HepG2 (cell line): ENCODE data around the gene ETDC. TPM values are rescaled to one million over a fixed set of nuclear protein-coding genes. Genes with fewer than 3 reads are reported as not detected.

Experiments used
- ATAC-seq: fragments of 200-7000 bp; cut with Tn5 transposase; 3 replicates; pipeline ENCODE4 v1.9.1; 2020; ENCODE audit warnings: mild to moderate bottlenecking, moderate library complexity
- BruUV-seq: library from RNA; stranded (reverse); fragments of 400-500 nt; replicated peaks from 2 replicates; lab custom pipeline; 2021; lab: Mats Ljungman, UMichigan
- CTCF ChIA-PET: fragments of 300-600 bp; formaldehyde crosslinking; extraction: SDS; loops from one replicate; lab custom pipeline; 2021; ENCODE audit warnings: low total read pairs, inconsistent platforms, low intra/inter-chr PET ratio; lab: Yijun Ruan, JAX
- POLR2A ChIA-PET: fragments of 350-600 bp; sonication (Branson Sonifier 250); formaldehyde crosslinking; loops from one replicate; lab custom pipeline; 2020; ENCODE audit warnings: antibody characterized with exemption, inconsistent platforms; lab: Yijun Ruan, JAX
- DNase-seq: peaks from one replicate; pipeline ENCODE4 v3.0.0-alpha.2; 2015; ENCODE audit warnings: low spot score
- FAIRE-seq: peaks from 3 replicates; lab custom pipeline; 2011; peaks lifted over from hg19 to GRCh38; lab: Jason Lieb, UNC
- H2AFZ ChIP-seq: one replicate; pipeline ENCODE4 v1.6.1; 2011; ENCODE audit warnings: low read length, inconsistent platforms
- H3K27ac ChIP-seq: fragments of 300-600 bp; 3 replicates; pipeline ENCODE4 v1.8.0; 2011; ENCODE audit warnings: mixed run types, mild to moderate bottlenecking, mixed read lengths, low read length, inconsistent platforms; ENCODE audit not compliant: insufficient read depth; ENCODE audit errors: extremely low read length
- H3K27me3 ChIP-seq, 2 experiments: fragments of 200-600 bp in 1 of 2; 2 replicates in 1 of 2; 3 replicates in 1 of 2; pipeline versions ENCODE4 v1.6.0 to v1.8.0; 2011; ENCODE audit warnings: low read length in 2 of 2, mild to moderate bottlenecking in 2 of 2, moderate library complexity in 2 of 2, inconsistent platforms in 1 of 2; ENCODE audit not compliant: insufficient read depth in 2 of 2, control insufficient read depth in 1 of 2
- H3K36me3 ChIP-seq, 2 experiments: fragments of 200-600 bp in 1 of 2; replicated peaks in 1 of 2; 2 replicates in 1 of 2; 3 replicates in 1 of 2; pipeline versions ENCODE4 v1.5.1 to v1.8.0; 2011; ENCODE audit warnings: low read length in 2 of 2, inconsistent platforms in 1 of 2; ENCODE audit not compliant: insufficient read depth in 2 of 2, control insufficient read depth in 1 of 2
- H3K4me1 ChIP-seq: 2 replicates; pipeline ENCODE4 v1.5.1; 2012; ENCODE audit warnings: low read length, inconsistent platforms; ENCODE audit not compliant: insufficient read depth
- H3K4me2 ChIP-seq: 2 replicates; pipeline ENCODE4 v1.6.0; 2011; ENCODE audit warnings: low read depth, low read length, inconsistent platforms
- H3K4me3 ChIP-seq, 3 experiments: fragments of 200-600 bp in 1 of 3; sonication (generic), shearing (Covaris generic) in 1 of 3; replicated peaks in 1 of 3; 2 replicates each; pipeline ENCODE4 v1.5.1; 2011 to 2016; ENCODE audit warnings: low read length in 3 of 3, inconsistent platforms in 2 of 3, low read depth in 2 of 3, mild to moderate bottlenecking in 2 of 3, control low read depth in 1 of 3, mixed read lengths in 1 of 3; ENCODE audit not compliant: insufficient read depth in 1 of 3
- H3K79me2 ChIP-seq: one replicate; pipeline ENCODE4 v1.6.1; 2011; ENCODE audit warnings: low read length, inconsistent platforms; ENCODE audit not compliant: insufficient read depth
- H3K9ac ChIP-seq: 2 replicates; pipeline ENCODE4 v1.6.0; 2011; ENCODE audit warnings: mild to moderate bottlenecking, low read depth, low read length, inconsistent platforms; ENCODE audit not compliant: insufficient read depth
- H3K9me3 ChIP-seq: 2 replicates; pipeline ENCODE4 v1.5.1; 2012; ENCODE audit warnings: mild to moderate bottlenecking, low read length
- H4K20me1 ChIP-seq: 2 replicates; pipeline ENCODE4 v1.6.0; 2011; ENCODE audit warnings: inconsistent platforms, mild to moderate bottlenecking, low read length, moderate library complexity; ENCODE audit not compliant: insufficient read depth
- BATF2 ChIP-seq: sonication (generic); formaldehyde crosslinking; IDR thresholded peaks from 2 replicates; pipeline ENCODE4 v1.8.0; 2022; ENCODE audit warnings: mild to moderate bottlenecking, missing genetic modification reagents, moderate library complexity
- CENPBD1 ChIP-seq: sonication (generic); formaldehyde crosslinking; IDR thresholded peaks from 2 replicates; pipeline ENCODE4 v1.8.0; 2022; ENCODE audit warnings: missing genetic modification reagents, low read depth, mild to moderate bottlenecking, borderline replicate concordance
- DBP ChIP-seq: sonication (generic); formaldehyde crosslinking; IDR thresholded peaks from 2 replicates; pipeline ENCODE4 v1.4.0; 2020; ENCODE audit warnings: missing genetic modification reagents; ENCODE audit errors: not compliant biosample characterization
- FOSL1 ChIP-seq: sonication (generic); formaldehyde crosslinking; IDR thresholded peaks from 2 replicates; pipeline ENCODE4 v1.9.0; 2021; ENCODE audit warnings: missing genetic modification reagents, borderline replicate concordance
- HNF4A ChIP-seq: sonication (generic); formaldehyde crosslinking; IDR thresholded peaks from 2 replicates; pipeline ENCODE4 v1.4.0; 2020; ENCODE audit warnings: missing genetic modification reagents
- KAT2B ChIP-seq: fragments of 150-350 bp; IDR thresholded peaks from 2 replicates; pipeline ENCODE4 v1.6.1; 2014; ENCODE audit warnings: low read depth, low read length, borderline replicate concordance
- RBM22 ChIP-seq: fragments of 200-400 bp; formaldehyde crosslinking; optimal IDR thresholded peaks from 2 replicates; pipeline ENCODE3; 2017; ENCODE audit warnings: mild to moderate bottlenecking, low read length, moderate library complexity
- SMC3 ChIP-seq: IDR thresholded peaks from 2 replicates; pipeline ENCODE4 v1.6.1; 2011; ENCODE audit warnings: low read length, improper control_type of control experiment
- SOX13 ChIP-seq, 3 experiments: fragments of 450-650 bp in 1 of 3; sonication (generic) in 1 of 3; formaldehyde crosslinking in 1 of 3; IDR thresholded peaks in 2 of 3; conservative IDR thresholded peaks in 1 of 3; 2 replicates each; pipeline versions ENCODE4 v1.5.0 to v1.6.1; 2016 to 2020; ENCODE audit warnings: antibody characterized with exemption in 1 of 3, mild to moderate bottlenecking in 1 of 3, missing compliant biosample characterization in 1 of 3, missing genetic modification reagents in 1 of 3, moderate library complexity in 1 of 3
- ZBED4 ChIP-seq: sonication (generic); formaldehyde crosslinking; IDR thresholded peaks from 2 replicates; pipeline ENCODE4 v1.4.0; 2020; ENCODE audit warnings: missing genetic modification reagents, borderline replicate concordance
- ZBTB42 ChIP-seq: sonication (generic); formaldehyde crosslinking; IDR thresholded peaks from 2 replicates; pipeline ENCODE4 v1.5.0; 2020; ENCODE audit warnings: mild to moderate bottlenecking, missing genetic modification reagents
- ZKSCAN8 ChIP-seq: IDR thresholded peaks from 2 replicates; pipeline ENCODE4 v1.6.1; 2016; ENCODE audit warnings: borderline replicate concordance, missing genetic modification reagents, missing compliant biosample characterization
- ZMAT5 ChIP-seq: sonication (generic); formaldehyde crosslinking; IDR thresholded peaks from 2 replicates; pipeline ENCODE4 v1.5.0; 2020; ENCODE audit warnings: mild to moderate bottlenecking, low read depth, missing genetic modification reagents, borderline replicate concordance
- ZNF12 ChIP-seq: sonication (generic); formaldehyde crosslinking; IDR thresholded peaks from 2 replicates; pipeline ENCODE4 v1.5.0; 2020; ENCODE audit warnings: missing genetic modification reagents
- ZNF317 ChIP-seq: sonication (generic); formaldehyde crosslinking; IDR thresholded peaks from 2 replicates; pipeline ENCODE4 v1.5.0; 2020; ENCODE audit warnings: mild to moderate bottlenecking, missing genetic modification reagents
- ZNF543 ChIP-seq: sonication (generic); formaldehyde crosslinking; IDR thresholded peaks from 2 replicates; pipeline ENCODE4 v1.4.0; 2020; ENCODE audit warnings: mild to moderate bottlenecking, missing genetic modification reagents
- ZNF781 ChIP-seq: sonication (generic); formaldehyde crosslinking; IDR thresholded peaks from 2 replicates; pipeline ENCODE4 v1.5.1; 2020; ENCODE audit warnings: borderline replicate concordance, mild to moderate bottlenecking, missing genetic modification reagents; ENCODE audit errors: not compliant biosample characterization
- ZNF790 ChIP-seq: sonication (generic); formaldehyde crosslinking; IDR thresholded peaks from 2 replicates; pipeline ENCODE4 v1.8.0; 2022; ENCODE audit warnings: missing genetic modification reagents, mild to moderate bottlenecking, borderline replicate concordance
- ZNF879 ChIP-seq: sonication (generic); formaldehyde crosslinking; IDR thresholded peaks from 2 replicates; pipeline ENCODE4 v1.8.1; 2023; ENCODE audit warnings: missing genetic modification reagents
- in situ Hi-C: cut with HindIII; loops from 2 replicates; pipeline ENCODE4 v1.10.0; 2017; ENCODE audit warnings: low pct_unique_long_range_greater_than_20kb; ENCODE audit not compliant: extremely low pct_ligation_motif_present
- intact Hi-C: fragments of 100-400 bp; cut with micrococcal nuclease; formaldehyde crosslinking; loops from one replicate; pipeline ENCODE4 v1.10.0; 2022; ENCODE audit not compliant: unreplicated experiment
- polyA plus RNA-seq, 8 experiments: library from polyadenylated mRNA; depleted of rRNA in 3 of 8; stranded (reverse) in 7 of 8; unstranded in 1 of 8; fragments of >200 nt; fragmentation: Illumina TruSeq in 4 of 8; extraction: Trizol in 4 of 8; gene quantifications; 2 replicates each; pipeline versions ENCODE4 v1.2.1 to v1.2.3, GENCODE V29; 2011 to 2016; ENCODE audit warnings: low read depth in 4 of 8, missing spikeins in 1 of 8, mixed read lengths in 1 of 8; ENCODE audit not compliant: insufficient read depth in 1 of 8
- total RNA-seq, 5 experiments: library from RNA; depleted of rRNA; stranded (reverse); fragments of >200 nt; fragmentation: Illumina TruSeq; extraction: Trizol; gene quantifications; 2 replicates each; pipeline ENCODE4 v1.2.3, GENCODE V29; 2016; ENCODE audit warnings: low read depth in 1 of 5

Gene ETDC
- total and polyA plus RNA-seq, 2 of the 13 experiments (the other 11 are each of a cell fraction or from before 2014, with no cell fraction given): not detected

GRCh38 chrX:135354288-135354687, 45.0 kb downstream of the ETDC start:
- ATAC-seq: no peak
- DNase-seq: no peak
- H3K9me3 ChIP-seq: no peaks in the 10 kb centered on the region
- H3K4me1 ChIP-seq: no peaks in the 10 kb centered on the region
- H3K27me3 ChIP-seq: no peaks in the 10 kb centered on the region
- no peaks in the 10 kb centered on the region; a peak in 1 of 5 replicates for H3K36me3 ChIP-seq
- no peak overlapping the region for H3K9ac ChIP-seq
- no peaks in the 10 kb centered on the region for H4K20me1 ChIP-seq
- FAIRE-seq: no peak
- TF ChIP-seq ZNF543 (CRISPR knock-in tag) (no peak), ZNF879 (CRISPR knock-in tag) (no peak), DBP (CRISPR knock-in tag) (no peak), BATF2 (CRISPR knock-in tag) (no peak), ZNF781 (CRISPR knock-in tag) (no peak), KAT2B (no peak), HNF4A (CRISPR knock-in tag) (no peak), SMC3 (no peak), FOSL1 (CRISPR knock-in tag) (no peak), CENPBD1 (CRISPR knock-in tag) (no peak), SOX13 (IDR thresholded peaks at IDR 0.05) (no peak), SOX13 (CRISPR knock-in tag; conservative IDR thresholded peaks at IDR 0.05 in 1 of 2, IDR thresholded peaks at IDR 0.05 in 1 of 2) (no peak), ZBTB42 (CRISPR knock-in tag) (no peak), ZNF317 (CRISPR knock-in tag) (no peak), RBM22 (no peak), ZBED4 (no peak), ZKSCAN8 (CRISPR knock-in tag) (no peak), ZMAT5 (CRISPR knock-in tag) (no peak), ZNF790 (CRISPR knock-in tag) (no peak), ZNF12 (CRISPR knock-in tag) (no peak)
- no peak overlapping the region for H3K4me3 ChIP-seq
- H3K27ac ChIP-seq: no peak overlapping the region
- CTCF ChIA-PET: no interaction called here
- in situ Hi-C loops (no loop called here), intact Hi-C loops (no loop called here)
- POLR2A ChIA-PET: no interaction called here
- no TSS peak for BruUV-seq
- no peak overlapping the region for H2AFZ ChIP-seq
- H3K79me2 ChIP-seq: no peaks in the 10 kb centered on the region
- H3K4me2 ChIP-seq: no peak overlapping the region
